Fibroblast of villous mesenchyme (primary cell): ENCODE measurements around the gene FN3K. TPM values are rescaled to one million over a fixed set of nuclear protein-coding genes. Genes with fewer than 3 reads are reported as not detected.

Source experiments
- DNase-seq: peaks from one replicate; pipeline ENCODE4 v3.0.0-alpha.2; 2010; ENCODE audit warnings: low read depth
- H3K4me3 ChIP-seq: 2 replicates; pipeline ENCODE4 v1.5.1; 2011; ENCODE audit warnings: low read depth, mild to moderate bottlenecking, low read length
- CTCF ChIP-seq: IDR thresholded peaks from 2 replicates; pipeline ENCODE4 v1.5.1; 2012; ENCODE audit warnings: low read depth, mild to moderate bottlenecking, low read length; ENCODE audit not compliant: insufficient read depth
- total RNA-seq: library from RNA; depleted of rRNA; stranded (reverse); fragments of >200 nt; gene quantifications from 2 replicates; pipeline ENCODE4 v1.2.3, GENCODE V29; 2012

FN3K gene
- total RNA-seq, 1 donor = 2.2 TPM

- no peak overlapping the region for H3K4me3 ChIP-seq
- DNase-seq = no peak
- no peak for TF ChIP-seq CTCF
These were observed 31.2 kb upstream of the FN3K start for GRCh38 chr17:82703935-82704865.

GRCh38 chr17:82704886-82705285 lies 30.5 kb upstream of the FN3K start:
- no peak for TF ChIP-seq CTCF
- DNase-seq = no peak
- no peak overlapping the region for H3K4me3 ChIP-seq

- no peak overlapping the region for H3K4me3 ChIP-seq
- DNase-seq = no peak
- TF ChIP-seq CTCF = no peak
These were observed 29.7 kb upstream of the FN3K start for GRCh38 chr17:82705756-82706155.

- H3K4me3 ChIP-seq = no peak overlapping the region
- TF ChIP-seq CTCF = no peak
- no peak for DNase-seq
These were observed 26.3 kb upstream of the FN3K start for GRCh38 chr17:82709024-82709675.

- no peak for TF ChIP-seq CTCF
- no peak for DNase-seq
- H3K4me3 ChIP-seq = no peak overlapping the region
These were observed 25.5 kb upstream of the FN3K start for GRCh38 chr17:82709676-82710498.

- H3K4me3 ChIP-seq = no peak overlapping the region
- DNase-seq = no peak
- TF ChIP-seq CTCF = no peak
These were observed 24.7 kb upstream of the FN3K start for GRCh38 chr17:82710499-82711232.
